ENCODE measurements around the gene CPLX1.

DNA sequence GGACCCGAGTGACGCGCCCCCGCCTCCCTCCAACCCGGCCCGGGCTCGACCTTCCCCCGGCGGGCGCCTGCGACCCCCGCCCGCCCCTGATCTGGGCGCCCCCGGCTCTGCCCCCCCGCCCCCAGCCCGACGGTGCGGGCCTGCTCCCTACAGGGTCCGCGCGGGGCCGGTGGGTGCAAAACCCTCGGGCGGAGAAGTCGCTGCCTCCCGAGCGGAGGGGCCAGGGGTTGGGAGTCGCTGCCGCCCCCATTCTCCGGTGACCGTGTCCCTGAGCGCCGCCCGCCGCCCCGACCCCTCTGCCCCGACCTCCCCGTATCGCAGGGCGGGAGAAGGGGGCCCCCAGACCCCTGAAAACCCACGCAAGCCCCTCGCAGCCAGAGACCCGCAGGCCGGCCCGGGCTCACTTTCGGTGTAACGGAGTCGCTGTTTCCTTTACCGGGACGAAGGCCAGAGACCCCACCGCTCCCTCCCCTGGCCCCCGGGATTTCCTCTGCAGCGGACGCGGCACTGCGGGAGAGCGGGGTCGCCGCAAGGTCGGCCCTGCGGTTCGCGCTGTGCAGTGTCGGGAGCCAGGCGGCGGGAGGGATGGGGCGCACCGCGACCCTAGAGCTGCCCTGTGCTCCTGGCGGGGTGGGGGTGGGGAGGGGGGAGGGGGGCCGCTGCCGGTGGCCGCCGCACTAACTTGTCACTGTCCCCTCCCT, 729 bp upstream of the CPLX1 start:
- TF ChIP-seq, protein P1, sequence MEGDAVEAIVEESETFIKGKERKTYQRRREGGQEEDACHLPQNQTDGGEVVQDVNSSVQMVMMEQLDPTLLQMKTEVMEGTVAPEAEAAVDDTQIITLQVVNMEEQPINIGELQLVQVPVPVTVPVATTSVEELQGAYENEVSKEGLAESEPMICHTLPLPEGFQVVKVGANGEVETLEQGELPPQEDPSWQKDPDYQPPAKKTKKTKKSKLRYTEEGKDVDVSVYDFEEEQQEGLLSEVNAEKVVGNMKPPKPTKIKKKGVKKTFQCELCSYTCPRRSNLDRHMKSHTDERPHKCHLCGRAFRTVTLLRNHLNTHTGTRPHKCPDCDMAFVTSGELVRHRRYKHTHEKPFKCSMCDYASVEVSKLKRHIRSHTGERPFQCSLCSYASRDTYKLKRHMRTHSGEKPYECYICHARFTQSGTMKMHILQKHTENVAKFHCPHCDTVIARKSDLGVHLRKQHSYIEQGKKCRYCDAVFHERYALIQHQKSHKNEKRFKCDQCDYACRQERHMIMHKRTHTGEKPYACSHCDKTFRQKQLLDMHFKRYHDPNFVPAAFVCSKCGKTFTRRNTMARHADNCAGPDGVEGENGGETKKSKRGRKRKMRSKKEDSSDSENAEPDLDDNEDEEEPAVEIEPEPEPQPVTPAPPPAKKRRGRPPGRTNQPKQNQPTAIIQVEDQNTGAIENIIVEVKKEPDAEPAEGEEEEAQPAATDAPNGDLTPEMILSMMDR (optimal IDR thresholded peaks at IDR 0.05 in 1 of 3, IDR thresholded peaks at IDR 0.05 in 1 of 3, conservative IDR thresholded peaks at IDR 0.05 in 1 of 3; ENCODE audit: extremely low read depth in 1 of 3, insufficient read depth in 2 of 3, low read length in 3 of 3) = no peak
- TF ChIP-seq EZH2 (IDR thresholded peaks at IDR 0.05; ENCODE audit: low read length) = peak; percentile 93

Data from keratinocyte (primary cell).